Endothelial cell of hepatic sinusoid (primary cell): ENCODE measurements around the gene GNPDA2.

Experiments used
- in situ Hi-C: cut with HindIII; loops from 2 replicates; pipeline ENCODE4 v1.10.0; 2017; ENCODE audit warnings: low sequenced_read_pairs

Gene GNPDA2

DNA sequence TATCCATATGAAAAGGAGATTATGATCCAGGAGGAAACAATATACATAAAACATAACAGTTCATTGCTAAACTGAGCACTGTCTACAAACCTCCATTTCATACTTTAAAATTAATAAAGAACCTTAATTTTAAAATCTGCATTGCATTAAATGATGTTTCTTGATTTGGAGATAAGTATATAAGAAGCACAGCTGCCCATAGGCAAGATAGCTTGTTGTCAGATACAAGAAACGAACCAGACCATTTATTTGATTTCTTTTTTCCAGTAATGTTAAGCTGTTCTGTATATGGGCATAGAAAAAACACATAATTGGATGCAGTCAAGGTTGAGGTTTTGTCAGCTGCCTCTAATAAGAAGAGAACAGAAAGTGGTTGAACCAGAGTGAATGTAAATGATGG, 41.7 kb downstream of the GNPDA2 start:
- in situ Hi-C loops, result no loop called here

- in situ Hi-C loops, result no loop called here
Observed at GRCh38 chr4:44679060-44679459, 47.3 kb downstream of the GNPDA2 start.

DNA sequence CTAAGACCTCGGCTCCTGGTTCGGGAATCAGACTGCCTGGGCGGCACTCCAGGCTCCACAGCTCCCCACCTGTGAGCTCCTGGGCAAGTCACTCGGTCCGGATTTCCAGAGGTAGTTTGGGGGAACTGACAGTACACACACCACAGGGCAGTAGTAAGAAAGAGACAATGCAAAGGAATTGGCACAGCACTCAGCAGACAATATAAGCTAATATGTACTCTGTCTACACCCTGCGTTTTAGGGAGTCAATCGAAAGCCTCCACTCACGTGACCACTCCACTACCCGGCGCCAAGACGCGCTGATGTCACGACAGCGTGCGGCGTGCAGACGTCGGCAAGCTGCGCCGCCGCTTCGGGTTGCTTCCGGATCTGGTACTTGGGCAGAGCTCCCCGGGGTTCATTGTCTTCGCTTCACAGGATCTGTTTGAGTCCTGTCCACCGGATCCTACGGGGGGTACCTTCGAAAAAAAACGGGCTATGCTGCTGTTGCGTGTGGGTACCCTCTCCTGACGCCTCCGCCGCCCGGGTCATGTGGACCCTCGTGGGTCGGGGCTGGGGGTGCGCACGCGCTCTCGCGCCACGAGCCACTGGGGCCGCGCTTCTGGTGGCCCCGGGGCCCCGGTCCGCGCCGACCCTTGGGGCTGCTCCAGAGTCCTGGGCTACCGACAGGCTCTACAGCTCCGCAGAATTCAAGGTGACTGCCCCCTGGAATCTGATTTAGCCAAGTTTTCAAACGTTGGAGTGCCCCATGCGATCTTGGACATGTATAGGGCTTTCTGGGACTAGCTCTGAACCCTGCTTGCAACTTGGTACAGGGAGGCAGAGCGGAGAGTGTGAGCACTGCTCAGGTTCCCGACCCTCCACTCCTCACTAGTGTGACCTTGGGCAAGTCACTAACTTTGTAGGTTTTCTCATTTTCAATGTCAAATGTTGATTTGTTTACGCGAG, 48.0 kb downstream of the GNPDA2 start, which contains the start of gene GUF1:
Gene GUF1 (plus strand): TSS at position 327 of the 948 bp plus-strand sequence. CDS start 203 bp downstream, at position 530.
- in situ Hi-C loops, result no loop called here

- in situ Hi-C loops, result no loop called here
Observed at GRCh38 chr4:44675366-44675765, 51.0 kb downstream of the GNPDA2 start.

DNA sequence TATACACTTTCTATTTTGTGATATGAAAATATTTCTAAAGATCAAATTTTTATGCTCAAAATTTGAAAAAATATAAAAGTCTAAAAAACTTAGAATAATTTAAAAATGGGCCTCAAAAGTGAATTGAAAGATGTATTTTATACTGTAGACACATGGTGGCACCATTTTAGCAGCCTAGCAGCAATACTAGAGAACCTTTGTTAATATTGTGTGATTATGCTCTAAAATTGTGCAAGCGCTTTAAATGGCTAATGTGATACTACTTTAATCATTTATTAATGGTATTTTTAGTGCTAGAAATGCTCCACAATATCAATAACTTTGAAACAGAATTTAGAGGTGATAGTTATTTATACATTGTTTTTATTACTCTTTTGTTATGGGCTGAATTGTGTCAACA, 51.9 kb downstream of the GNPDA2 start:
- in situ Hi-C loops, result no loop called here

DNA sequence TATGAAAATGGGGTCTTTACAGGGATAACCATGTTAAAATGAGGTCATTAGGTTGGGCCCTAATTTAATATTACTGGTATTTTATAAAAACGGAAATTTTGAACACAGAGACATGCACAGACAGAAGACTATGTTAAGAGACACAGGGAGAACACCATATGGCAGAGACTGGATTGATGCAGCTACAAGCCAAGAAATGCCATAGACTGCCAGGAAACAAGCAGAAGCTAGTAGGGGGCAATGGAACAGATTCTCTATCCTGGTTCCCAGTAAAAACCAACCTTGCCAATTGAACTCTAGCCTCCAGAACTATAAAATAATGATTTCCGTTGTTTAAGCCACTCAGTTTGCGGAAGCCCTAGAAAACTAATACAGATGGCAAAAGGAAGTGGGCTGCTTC, 54.7 kb downstream of the GNPDA2 start:
- in situ Hi-C loops, result no loop called here

- in situ Hi-C loops, result no loop called here
Observed at GRCh38 chr4:44670506-44671199, 55.7 kb downstream of the GNPDA2 start.

DNA sequence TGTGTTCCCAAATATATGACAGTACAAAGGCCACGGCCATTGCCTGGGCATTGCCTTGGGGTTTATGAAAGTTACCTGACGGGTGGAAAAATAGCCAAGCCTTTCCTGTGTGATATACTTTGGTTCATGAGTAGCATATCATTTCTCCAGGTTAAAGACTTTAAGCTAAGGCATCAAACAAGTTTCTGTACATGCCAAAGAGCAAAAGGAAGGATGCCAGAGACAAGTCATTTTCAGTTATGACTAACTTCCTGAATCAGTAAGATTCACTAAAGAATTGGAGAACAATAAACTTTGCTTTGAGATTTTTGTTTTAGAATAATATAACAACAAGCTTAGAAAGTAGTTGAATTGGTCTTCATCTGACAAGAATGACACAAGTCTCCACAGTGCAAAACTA, 57.8 kb downstream of the GNPDA2 start:
- in situ Hi-C loops, result no loop called here

- in situ Hi-C loops, result no loop called here
Observed at GRCh38 chr4:44663539-44664263, 62.7 kb downstream of the GNPDA2 start.

DNA sequence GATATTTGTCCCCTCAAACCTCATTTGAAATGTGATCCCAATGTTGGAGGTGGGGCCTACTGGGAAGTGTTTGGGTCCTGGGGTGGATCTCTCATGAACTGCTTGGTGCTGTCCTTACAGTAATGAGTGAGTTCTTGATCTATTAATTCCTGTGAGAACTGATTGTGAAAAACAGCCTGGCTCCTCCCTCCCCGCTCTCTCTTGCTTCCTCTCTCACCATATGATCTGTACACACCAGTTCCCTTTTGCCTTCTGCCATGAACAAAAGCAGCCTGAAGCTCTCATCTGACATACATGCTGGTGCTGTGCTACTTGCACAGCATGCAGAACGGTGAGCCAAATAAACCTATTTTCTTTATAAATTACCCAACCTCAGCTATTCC, 63.7 kb downstream of the GNPDA2 start:
- in situ Hi-C loops, result no loop called here

DNA sequence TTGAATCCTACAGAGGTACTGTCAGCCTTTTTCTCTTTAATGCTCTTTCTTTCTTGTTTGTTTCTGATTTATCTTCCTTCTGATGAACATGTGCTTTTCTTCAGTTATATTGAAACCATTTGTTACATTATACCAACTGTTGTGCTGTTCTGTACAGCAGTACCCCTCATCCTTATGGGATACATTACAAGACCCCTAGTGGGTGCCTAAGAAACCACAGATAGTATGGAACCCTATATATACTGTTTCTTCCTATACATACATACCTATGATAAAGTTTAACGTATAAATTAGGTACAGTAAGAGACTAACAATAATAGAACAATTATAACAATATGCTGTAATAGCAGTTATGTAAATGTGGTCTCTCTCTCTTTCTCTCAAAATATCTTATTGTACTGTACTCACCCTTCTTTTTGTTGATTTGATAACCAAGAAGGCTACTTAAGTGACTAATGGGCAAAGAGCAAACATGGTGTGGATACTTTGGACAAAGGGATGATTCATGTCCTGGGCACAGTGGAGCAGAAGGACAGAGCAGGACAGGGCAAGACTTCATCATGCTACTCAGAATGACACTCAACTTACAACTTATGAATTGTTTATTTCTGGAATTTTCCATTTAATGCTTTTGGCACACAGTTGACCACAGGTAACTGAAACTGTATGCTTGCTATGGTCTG, 64.3 kb downstream of the GNPDA2 start:
- in situ Hi-C loops, result no loop called here

DNA sequence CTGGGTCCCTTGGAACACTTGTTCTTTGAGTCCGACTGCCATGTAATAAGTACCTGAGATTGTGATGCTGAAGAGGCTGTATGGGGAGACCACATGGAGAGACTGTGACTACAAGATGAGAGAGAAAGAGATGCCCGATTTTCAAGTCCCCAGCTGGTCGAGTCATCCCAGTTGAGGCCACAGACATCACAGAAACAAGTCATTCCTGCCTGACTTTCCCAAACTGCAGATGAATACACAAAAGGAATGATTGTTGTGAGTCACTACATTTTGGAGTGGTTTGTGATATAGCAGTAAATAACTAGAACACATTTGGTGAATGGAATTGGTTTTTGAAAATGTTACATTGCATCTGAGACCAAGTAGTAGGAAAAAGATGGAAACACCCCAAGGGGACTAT, 66.0 kb downstream of the GNPDA2 start:
- in situ Hi-C loops, result no loop called here

DNA sequence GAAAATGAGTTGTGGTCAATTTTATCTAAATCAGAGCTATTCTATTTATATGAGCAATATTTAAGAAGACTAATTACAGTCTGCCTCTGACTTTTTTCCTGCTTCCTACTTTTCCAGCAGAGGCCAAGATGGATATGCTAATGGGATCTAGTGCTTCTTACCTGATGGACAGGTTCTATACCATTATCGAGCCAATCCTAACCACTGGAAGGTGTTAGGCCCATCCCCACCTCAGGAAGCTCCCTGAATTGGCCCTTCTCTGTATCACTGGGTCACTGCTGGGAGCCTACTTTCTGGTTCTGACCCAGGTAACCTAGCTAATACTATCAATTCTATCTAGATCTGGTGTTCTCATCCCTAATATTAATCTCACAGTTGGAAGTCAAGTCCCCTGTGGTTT, 74.4 kb downstream of the GNPDA2 start:
- in situ Hi-C loops, result no loop called here
